Activated CD4-positive, CD25-positive, alpha-beta regulatory T cell treated with anti-CD3 and anti-CD28 coated beads, Interleukin-2, amount 50 U/mL, for 72 hours (primary cell): ENCODE measurements around the gene CEP72.

Experiments used
- DNase-seq: peaks from one replicate; pipeline ENCODE4 v3.0.0; 2021

CEP72 gene

GRCh38 chr5:640461-641330, 28.6 kb downstream of the CEP72 start:
- DNase-seq: no peak

- no peak for DNase-seq
These were observed 29.2 kb downstream of the CEP72 start for GRCh38 chr5:641331-641765.

DNA sequence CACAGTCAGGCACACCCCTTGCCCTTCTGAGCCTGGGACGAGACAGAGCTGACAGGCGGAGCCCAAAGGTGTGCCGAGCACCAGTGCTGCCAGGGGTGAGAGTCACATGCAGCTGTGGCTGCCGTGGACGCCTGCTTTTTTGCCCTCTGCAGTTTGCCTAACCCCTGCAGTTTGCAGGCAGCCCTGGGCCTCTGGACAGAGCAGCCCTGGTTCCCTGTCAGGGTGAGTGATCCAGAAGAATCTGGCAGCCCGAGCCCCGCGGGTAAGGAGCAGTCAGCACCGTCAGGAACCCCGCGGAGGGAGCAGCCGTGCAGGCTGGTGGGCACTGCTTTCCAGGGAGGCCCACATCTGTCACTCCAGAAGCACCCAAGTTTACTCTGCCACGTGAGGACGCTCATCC, 30.3 kb downstream of the CEP72 start:
- DNase-seq: no peak

GRCh38 chr5:643351-643801, 31.2 kb downstream of the CEP72 start:
- no peak for DNase-seq

DNA sequence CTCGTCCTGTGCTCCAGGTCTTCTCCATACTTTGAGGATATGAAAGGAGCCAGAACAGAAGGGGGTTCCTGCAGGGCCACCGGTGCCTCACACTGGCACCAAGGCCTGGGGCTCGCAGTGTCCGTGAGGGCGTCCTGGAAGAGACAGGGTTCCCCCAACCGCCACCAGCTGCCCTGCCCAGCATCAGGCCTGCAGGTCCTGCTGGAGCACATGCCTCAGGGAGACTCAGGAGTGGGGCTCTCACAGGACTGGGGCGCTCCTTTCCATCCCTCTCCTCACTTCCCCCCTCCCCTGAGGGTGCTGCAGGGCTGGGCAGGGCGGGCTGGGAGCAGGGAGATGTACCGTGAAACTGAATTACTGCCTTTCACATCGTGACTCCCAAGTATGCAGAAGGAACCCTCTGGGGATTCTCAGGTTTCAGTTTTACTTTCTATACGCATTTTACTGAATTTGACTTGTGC, 31.7 kb downstream of the CEP72 start:
- DNase-seq: no peak

GRCh38 chr5:644509-644908, 32.4 kb downstream of the CEP72 start:
- no peak for DNase-seq

DNA sequence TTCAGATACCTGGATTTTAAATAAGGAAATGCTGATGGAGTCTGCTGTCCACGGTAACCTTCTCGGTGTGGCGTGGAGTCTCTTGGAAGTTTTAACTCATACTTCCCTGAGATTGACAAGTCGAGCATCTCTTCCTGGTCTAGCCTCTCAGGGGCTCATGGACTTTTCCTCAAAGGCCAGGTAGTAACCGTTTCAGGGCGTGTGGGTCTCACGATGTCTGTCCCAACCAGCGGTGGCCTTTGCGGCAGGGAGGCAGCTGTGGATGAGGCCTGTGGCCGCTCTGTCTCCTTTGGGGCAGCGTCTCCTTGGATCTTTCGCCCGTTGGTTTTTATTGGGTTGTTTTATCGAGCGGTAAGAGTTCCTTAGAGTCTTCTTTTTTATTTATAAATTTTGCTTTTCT, 32.8 kb downstream of the CEP72 start:
- no peak for DNase-seq

DNA sequence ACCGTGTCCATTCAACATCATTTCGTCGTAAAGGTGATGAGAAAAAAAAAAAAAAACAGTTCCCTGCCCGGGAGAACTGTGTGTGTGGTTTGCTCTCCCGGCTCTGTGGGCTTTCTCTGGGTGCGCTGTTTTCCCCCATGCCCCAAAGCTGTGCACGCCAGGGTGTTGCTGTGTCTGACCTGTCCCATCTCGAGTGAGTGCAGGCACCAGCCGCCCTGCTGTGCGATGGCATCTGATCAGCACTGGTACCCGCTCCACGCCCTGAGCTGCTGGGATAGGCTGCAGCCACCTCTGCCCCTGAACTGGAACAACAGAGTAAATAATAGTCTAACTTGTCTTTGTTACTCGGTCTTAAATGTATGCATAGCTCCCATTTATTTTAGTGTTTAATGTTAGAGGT, 33.3 kb downstream of the CEP72 start:
- DNase-seq: no peak

- DNase-seq: no peak
These were observed 34.5 kb downstream of the CEP72 start for GRCh38 chr5:646396-647201.

- no peak for DNase-seq
These were observed 35.2 kb downstream of the CEP72 start for GRCh38 chr5:647311-647710.

DNA sequence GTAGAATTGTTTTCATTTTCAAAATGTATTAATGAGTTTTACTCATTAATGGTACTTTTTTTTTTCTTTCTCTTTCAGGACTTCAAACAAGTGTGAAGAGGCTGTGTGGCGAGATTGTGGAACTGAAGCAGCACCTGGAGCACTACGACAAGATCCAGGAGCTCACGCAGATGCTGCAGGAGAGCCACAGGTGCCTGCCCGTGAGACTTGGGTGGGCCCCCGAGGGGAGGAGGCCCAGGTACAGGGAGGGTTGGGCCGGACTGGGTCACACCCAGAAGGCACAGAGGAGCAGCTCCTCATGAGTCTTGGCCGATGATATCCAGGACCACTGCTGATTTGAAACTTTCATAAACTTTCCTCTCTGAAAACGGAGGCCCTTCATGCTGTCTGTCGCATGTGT, 35.6 kb downstream of the CEP72 start:
- no peak for DNase-seq

DNA sequence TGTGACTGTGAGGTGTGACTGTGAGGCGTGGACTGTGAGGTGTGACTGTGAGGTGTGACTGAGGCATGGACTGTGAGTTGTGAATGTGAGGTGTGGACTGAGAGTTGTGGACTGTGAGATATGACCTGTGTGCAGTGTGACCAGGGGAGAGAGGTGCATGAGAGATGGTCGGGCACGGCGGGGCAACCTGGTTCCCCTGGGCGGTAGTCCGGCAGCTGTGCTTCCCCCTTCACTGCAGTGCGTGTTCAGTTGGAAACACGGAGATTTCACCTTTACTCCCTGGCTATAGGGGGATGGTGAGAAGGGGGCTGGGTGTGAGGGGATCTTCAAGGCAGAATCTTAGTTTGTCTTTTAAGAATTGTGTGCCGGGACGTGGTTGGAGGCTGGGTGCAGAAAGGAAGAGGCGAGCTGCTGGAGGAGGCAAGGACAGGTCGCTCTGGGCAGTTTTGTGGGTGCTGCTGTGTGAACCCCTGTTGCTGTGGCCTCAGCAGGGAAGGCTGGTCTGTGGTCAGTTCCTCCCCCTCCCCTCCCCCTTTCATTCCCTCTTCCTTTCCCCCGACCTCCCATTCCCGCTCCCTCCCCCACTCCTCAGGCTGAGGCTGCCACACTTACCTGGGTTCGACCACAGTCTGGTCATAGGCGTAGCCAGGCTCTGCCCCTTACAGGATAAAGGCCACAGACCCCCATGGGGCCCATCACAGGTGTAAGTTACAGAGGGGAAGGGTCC, 39.3 kb downstream of the CEP72 start:
- DNase-seq: no peak

DNA sequence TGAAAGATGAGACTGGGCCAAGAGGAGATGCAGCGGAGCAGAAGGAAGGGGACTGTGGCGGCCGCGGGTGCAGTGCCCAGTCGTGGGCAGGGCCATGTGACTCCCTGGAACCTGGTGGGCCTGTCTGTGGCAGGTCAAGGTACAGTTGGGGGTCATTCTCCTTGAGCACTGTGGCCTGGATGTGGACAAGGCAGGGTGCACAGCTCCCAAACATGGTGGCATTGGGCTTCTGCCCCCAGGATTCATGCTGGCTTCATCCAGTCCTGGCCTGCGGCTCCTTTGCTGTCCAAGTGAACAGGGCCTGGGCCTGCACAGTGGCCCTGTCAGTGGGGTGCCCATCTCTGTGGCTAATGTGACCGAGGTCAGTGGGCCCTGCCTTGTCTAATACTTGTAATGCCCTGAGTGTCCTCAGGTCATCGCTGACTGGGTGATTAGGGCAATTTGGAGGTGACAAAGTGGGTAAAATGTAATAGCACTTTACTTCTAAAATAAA, 39.9 kb downstream of the CEP72 start:
- no peak for DNase-seq

GRCh38 chr5:652773-653350, 40.7 kb downstream of the CEP72 start:
- DNase-seq: no peak

GRCh38 chr5:654071-654778, 42.1 kb downstream of the CEP72 start:
- no peak for DNase-seq

- no peak for DNase-seq
These were observed 43.3 kb downstream of the CEP72 start for GRCh38 chr5:655406-655805.

DNA sequence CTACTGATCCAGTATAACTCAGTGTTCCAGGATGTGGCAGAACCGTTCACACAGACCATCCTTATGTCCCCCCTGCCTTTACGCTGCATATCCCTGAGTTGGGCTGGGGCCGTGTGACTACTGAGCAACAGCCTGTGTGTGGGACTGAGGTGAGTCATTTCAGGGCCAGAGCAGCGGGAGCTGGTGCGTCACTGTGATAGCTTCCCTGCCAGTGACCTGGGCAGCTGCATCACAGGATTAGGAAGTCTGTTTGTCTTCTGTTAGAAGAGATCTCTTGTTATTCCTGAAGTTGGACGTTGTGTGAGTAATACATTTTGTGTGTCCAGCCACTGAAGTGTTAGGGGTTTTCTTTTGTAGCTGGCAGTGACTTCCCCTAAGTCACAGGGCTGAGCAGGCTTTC, 45.4 kb downstream of the CEP72 start:
- no peak for DNase-seq

DNA sequence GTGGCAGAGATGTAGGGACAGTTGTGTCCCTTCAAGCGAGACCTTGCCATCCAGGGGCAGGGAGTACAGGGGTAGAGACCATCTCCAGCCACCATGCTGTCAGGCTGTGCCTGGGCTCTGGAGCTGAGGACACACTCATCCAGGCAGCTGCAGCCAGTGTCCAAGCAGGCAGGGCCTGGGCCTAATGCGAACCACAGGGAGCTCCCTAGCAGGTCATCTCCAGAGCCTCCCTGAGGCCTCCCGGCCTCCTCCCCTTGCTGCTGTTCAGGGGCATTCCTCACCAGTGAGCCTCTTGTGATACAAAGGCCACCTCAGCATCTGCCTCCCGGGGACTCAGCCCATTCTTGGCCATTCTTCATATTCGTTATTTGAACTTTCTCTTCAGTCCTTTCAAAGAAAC, 46.0 kb downstream of the CEP72 start:
- no peak for DNase-seq

DNA sequence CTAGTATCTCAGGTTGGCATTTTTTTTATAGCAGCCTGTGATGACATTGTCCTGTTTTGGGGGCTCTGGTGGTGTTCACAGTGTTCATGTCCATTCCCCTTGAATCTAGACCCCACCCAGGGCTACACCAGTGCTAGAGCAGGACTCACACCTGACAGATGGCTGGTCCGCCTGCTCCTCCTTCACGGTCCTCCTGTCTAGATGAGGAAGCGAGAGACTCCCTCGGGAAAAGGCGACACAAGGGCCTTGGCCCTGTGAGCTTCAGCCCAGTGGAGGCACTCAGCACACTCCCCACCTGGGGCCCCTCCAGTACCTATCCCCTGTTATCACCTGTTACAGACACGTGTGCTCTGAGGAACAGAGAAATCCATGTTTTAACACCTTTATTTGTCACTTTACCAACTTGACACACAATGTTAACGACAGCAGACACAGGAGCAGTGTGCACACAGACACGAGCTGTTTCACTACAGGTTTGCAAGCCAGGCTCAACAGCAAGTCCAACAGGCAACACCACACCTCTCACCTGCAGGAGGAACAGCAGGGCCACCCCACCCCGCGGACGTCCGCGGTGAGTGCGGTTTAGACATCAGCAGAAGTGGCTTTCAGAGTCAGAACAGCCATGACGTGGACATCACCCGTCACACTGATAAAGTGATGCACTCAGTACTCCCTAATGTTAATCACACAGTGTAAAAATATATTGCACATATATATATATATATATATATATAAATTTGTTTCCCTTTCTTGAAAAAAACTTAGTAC, 47.5 kb downstream of the CEP72 start:
- DNase-seq: no peak

DNA sequence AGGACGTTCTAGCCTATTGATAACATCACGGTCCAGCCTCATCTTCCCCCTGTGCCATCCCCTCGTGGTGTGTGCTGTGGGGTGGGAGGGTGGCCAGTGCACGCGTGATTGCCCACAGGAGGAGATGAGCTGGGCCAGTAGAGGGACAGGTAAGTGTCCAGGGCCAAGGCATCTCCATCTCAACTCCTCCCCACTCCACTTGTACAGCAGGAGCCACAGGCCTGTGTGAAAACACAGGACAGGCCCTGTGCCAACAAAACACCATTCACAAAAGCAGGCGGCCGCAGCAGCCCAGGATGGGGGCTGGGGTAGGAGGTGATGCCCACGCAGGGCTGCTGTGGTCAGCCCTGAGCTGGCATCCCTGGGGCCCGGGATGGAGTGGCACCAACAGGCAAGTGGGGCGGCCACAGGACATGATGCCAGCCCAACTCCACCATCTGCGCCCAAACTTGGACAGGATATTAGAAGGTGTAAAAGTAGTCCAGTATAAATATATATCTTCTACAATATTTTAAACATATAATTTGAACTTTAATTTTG, 48.4 kb downstream of the CEP72 start:
- no peak for DNase-seq
